HUES64 (cell line): ENCODE data around the gene HCN1.

ENCODE experiments used
- H3K27ac ChIP-seq: 2 replicates; pipeline ENCODE4 v1.7.0; 2013; ENCODE audit warnings: low read depth, low read length, inconsistent platforms
- H3K27me3 ChIP-seq: 2 replicates; pipeline ENCODE4 v1.6.1; 2013; ENCODE audit warnings: mild to moderate bottlenecking, low read length; ENCODE audit not compliant: insufficient read depth
- H3K36me3 ChIP-seq: 2 replicates; pipeline ENCODE4 v1.6.1; 2013; ENCODE audit warnings: mild to moderate bottlenecking, low read length; ENCODE audit not compliant: insufficient read depth
- H3K4me1 ChIP-seq: 2 replicates; pipeline ENCODE4 v1.6.1; 2013; ENCODE audit warnings: mild to moderate bottlenecking, low read length, moderate library complexity; ENCODE audit not compliant: insufficient read depth
- H3K4me3 ChIP-seq: 2 replicates; pipeline ENCODE4 v1.5.1; 2013; ENCODE audit warnings: mild to moderate bottlenecking, low read length, moderate library complexity
- H3K9ac ChIP-seq: 2 replicates; pipeline ENCODE4 v1.6.1; 2013; ENCODE audit warnings: mild to moderate bottlenecking, low read depth, low read length
- H3K9me3 ChIP-seq: 2 replicates; pipeline ENCODE4 v1.6.1; 2013; ENCODE audit warnings: low read depth, low read length; ENCODE audit not compliant: insufficient read depth
- WGBS: fragments of 150-250, 120-280 bp; methylation state at CpG from one replicate; pipeline ENCODE4 v1.1.7; 2013; ENCODE audit warnings: missing lambda C conversion rate; 5-methylcytosine and 5-hydroxymethylcytosine counted together

Gene HCN1

DNA sequence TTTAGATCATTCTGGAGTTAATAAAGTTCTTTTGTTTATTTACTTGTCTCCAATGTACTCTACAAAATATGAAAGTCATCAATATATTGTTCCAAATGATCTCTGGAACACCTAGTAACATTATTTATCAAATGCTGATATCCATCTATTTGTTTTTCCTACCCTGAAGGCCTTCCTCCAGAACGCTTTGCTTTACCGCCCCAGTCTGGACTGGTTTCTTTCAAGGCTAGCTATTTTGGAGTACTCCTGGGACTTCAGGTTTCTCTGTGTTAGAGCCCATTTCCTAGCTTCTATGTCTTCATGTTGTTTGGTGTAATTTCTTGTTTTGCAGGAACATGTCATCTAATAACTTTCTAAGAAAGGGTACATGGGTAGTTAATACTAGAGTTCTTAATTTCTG, 9.6 kb downstream of the HCN1 start:
- Histone ChIP-seq H3K4me3 (no peak overlapping the region), H3K9me3 (no peaks in the 10 kb centered on the region), H3K4me1 (no peaks in the 10 kb centered on the region), H3K36me3 (no peaks in the 10 kb centered on the region), H3K27ac (no peak overlapping the region), H3K27me3 (no peaks in the 10 kb centered on the region), H3K9ac (no peak overlapping the region)
- 89% methylated on average over 2 of the region's 2 CpGs for WGBS

DNA sequence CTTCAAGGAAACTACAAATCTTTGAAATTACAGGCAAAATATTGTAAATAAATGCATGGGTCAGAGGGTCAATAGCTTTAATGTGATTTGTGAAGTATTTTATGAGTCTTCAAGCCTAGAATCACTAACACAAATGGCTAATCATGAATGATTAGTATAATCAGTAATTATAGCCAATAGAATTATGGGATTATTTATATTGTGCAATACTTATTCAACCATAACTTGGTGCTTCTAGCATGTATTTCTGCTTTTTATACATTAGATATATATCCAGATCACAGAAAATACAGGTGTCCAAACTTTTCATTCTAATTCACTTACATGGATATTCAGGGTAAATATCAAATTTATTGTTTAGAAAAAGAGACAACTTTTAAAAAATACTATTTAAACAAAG, 12.1 kb downstream of the HCN1 start:
- Histone ChIP-seq H3K9me3 (no peaks in the 10 kb centered on the region), H3K27me3 (no peaks in the 10 kb centered on the region), H3K27ac (no peak overlapping the region), H3K4me1 (peaks cover 9% of the 10 kb centered on the region; the same call in 1 of the 2 replicates), H3K36me3 (no peaks in the 10 kb centered on the region), H3K9ac (no peak overlapping the region), H3K4me3 (no peak overlapping the region)

DNA sequence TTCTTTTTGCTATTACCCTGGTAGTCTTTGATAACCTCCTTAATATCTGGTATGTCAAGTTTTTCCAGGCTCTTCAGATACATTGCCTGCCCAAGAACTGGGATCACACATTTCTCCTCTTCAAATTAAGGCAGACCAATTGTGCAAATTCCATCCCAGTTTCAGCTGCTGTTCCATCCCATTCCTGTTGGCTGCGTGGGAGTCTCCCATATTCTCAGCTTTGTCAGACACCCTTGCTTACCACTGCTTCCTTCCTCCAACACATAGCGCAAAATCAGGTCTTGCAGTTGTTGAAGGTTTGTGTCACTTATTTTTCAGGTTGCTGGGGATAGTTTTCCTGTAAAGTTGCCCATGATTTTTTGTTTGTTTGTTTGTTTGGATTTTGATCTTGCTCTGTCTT, 15.2 kb downstream of the HCN1 start:
- H3K27me3 ChIP-seq: no peaks in the 10 kb centered on the region
- H3K4me1 ChIP-seq: peaks cover 33% of the 10 kb centered on the region
- no peaks in the 10 kb centered on the region for H3K36me3 ChIP-seq
- H3K9ac ChIP-seq: no peak overlapping the region
- H3K9me3 ChIP-seq: no peaks in the 10 kb centered on the region
- H3K4me3 ChIP-seq: no peak overlapping the region
- no peak overlapping the region for H3K27ac ChIP-seq
- 92% methylated on average over 2 of the region's 2 CpGs for WGBS

DNA sequence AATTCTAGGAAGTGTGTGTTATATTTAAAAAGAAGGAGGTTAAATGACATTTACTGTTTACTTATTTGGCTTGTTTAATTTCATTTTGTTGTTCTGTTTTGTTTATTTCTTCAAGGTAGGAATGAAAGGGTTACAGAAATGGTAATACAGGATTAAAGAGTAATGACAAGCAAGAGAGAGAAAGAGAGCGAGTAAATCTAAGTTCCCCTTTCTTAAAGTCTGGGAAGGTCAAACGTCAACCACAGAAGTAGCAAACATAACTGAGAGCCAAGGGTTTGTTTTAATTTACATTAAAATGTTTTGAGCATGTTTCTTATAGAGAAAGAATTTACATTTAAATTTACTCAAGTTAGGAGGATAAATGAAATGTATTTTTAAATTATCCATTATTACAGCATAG, 18.7 kb downstream of the HCN1 start:
- no peak overlapping the region for H3K9ac ChIP-seq
- no peaks in the 10 kb centered on the region for H3K27me3 ChIP-seq
- WGBS: 76% methylated on average over 2 of the region's 2 CpGs
- no peak overlapping the region for H3K4me3 ChIP-seq
- peaks cover 33% of the 10 kb centered on the region for H3K4me1 ChIP-seq
- no peaks in the 10 kb centered on the region for H3K36me3 ChIP-seq
- H3K27ac ChIP-seq: no peak overlapping the region
- no peaks in the 10 kb centered on the region for H3K9me3 ChIP-seq

DNA sequence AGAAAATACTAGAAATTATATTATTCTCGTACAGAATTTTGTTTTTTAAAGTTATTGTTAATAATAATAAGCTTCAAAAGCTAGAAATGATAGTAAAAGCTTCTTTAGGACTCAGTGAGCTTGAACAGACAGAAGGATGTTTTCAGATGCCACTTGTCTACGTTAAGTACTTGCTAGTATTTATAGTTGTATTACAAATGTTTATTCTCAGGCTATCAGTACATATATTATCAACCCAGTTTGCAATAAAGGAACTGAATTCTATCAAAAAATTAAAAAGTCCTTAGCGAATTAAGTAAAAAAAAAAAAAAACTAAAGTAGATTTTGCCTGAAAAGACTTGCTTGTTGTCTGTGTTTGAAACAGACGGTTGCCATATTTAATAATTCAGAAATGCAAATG, 23.9 kb downstream of the HCN1 start:
- no peaks in the 10 kb centered on the region for H3K36me3 ChIP-seq
- no peak overlapping the region for H3K4me3 ChIP-seq
- no peak overlapping the region for H3K9ac ChIP-seq
- H3K27ac ChIP-seq: no peak overlapping the region
- 93% methylated on average over 2 of the region's 4 CpGs for WGBS
- no peaks in the 10 kb centered on the region for H3K27me3 ChIP-seq
- no peaks in the 10 kb centered on the region for H3K9me3 ChIP-seq
- H3K4me1 ChIP-seq: peaks cover 6% of the 10 kb centered on the region

DNA sequence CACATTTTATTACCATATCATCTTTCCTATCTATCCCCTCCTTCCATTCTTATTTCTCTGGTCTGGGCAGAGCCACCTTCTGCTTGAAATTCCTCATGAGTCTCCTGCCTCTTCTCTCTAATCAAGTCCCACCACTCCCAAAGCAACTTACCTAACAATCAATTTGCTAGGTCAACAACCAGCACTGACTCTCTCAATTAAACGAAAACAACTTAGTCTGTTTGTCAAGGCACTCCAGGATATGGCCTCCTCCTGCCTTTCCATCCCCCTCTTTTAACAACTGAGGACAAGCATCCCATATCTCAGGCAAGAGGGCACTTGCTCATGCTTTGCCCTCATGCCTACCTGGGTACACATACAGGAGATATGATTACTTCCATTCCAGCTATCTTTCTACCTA, 47.4 kb downstream of the HCN1 start:
- H3K36me3 ChIP-seq: no peaks in the 10 kb centered on the region
- no peak overlapping the region for H3K27ac ChIP-seq
- no peaks in the 10 kb centered on the region for H3K27me3 ChIP-seq
- no peak overlapping the region for H3K4me3 ChIP-seq
- 52% methylated on average over 1 of the region's 1 CpG for WGBS
- 0 out of 2 replicates have a peak, but pooled peaks cover 4% of the 10 kb centered on the region for H3K4me1 ChIP-seq
- H3K9ac ChIP-seq: no peak overlapping the region
- H3K9me3 ChIP-seq: no peaks in the 10 kb centered on the region

DNA sequence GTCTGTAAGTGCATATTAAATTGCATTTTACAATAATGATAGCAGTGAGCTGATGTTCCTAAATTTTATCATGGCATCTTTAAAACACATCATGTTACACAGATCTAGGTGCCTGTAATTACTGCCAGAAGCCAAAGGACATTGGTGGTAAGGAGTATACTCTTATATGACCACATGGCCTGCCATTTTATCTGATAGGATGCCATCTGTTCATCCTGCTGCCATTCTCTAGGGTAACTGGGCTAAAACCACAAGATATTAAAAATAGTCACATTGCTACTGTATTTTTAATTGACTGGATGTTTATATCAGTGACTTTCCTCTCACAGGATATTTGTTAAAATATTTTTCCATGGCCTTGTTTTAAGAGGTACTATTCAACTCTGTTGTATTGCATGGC, 53.1 kb downstream of the HCN1 start:
- Histone ChIP-seq H3K9me3 (no peaks in the 10 kb centered on the region), H3K27ac (no peak overlapping the region), H3K9ac (no peak overlapping the region), H3K4me3 (no peak overlapping the region), H3K36me3 (no peaks in the 10 kb centered on the region), H3K27me3 (no peaks in the 10 kb centered on the region), H3K4me1 (no peaks in the 10 kb centered on the region)

DNA sequence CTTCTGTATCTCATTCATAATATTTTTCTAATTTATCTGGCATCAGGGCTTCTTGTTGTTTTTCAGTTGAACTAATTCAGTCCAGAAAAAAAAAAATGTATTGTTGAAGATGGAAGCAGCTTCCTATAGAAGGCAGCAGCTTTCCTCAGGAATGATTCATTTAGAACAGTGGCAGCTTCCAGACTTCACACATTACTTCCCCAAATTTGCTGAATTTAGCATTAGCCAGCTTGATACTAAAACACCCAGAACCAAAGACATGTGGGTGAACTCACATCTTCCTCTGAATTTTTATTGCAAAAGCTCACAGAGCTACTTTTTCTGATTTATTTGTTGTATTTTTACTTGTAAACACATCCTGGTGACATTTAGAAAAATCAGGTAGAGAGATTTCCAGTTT, 53.8 kb downstream of the HCN1 start:
- H3K4me3 ChIP-seq: no peak overlapping the region
- no peaks in the 10 kb centered on the region for H3K4me1 ChIP-seq
- H3K9ac ChIP-seq: no peak overlapping the region
- no peaks in the 10 kb centered on the region for H3K36me3 ChIP-seq
- H3K9me3 ChIP-seq: no peaks in the 10 kb centered on the region
- no peaks in the 10 kb centered on the region for H3K27me3 ChIP-seq
- H3K27ac ChIP-seq: no peak overlapping the region

DNA sequence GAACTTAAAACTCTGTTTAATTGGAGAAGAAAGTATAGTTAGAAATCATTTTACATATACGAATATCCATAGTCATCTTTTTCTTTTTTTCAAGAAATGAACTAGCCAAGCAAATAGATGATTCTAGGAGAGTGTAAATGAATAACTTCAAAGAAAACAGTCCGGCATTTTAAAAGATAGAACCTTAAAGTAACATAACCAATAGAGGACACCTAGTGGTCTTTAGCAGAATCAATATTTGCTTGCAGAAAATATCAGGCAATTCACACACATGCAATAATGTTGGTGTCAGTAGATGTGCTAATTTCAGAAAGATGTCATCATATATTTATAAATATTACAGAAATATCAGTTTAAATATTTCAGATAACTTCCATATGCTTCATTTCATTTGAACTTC, 57.1 kb downstream of the HCN1 start:
- no peak overlapping the region for H3K9ac ChIP-seq
- H3K4me3 ChIP-seq: no peak overlapping the region
- H3K36me3 ChIP-seq: no peaks in the 10 kb centered on the region
- H3K4me1 ChIP-seq: no peaks in the 10 kb centered on the region
- H3K27me3 ChIP-seq: no peaks in the 10 kb centered on the region
- H3K9me3 ChIP-seq: no peaks in the 10 kb centered on the region
- H3K27ac ChIP-seq: no peak overlapping the region
- no CpG with 5 or more reads among the region's 2 CpGs for WGBS

DNA sequence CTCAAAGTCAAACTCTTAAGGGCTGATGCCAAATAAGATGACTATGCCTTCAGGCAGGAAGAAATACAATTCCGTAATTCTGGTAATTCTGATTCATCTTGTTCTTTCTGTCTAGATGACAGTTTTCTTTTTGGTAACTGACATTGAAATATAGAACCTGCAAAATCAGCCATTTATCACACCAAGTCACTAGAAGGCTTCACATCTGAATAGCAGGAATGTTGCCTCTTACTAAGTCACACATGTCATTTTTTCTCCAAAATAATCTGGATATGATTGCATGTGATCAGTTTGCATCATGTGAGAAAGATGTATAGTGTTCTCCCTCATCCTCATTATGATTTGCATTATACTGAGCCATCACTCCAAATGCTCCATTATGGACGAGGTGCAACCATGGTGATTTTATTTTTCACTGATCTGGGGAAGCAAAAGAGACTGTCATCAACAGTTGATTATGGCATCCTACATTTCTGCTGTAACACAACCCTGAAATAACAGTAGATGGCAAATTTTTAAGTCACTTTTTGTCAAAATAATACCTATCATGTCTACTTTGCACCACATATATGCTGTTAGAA, 69.0 kb downstream of the HCN1 start:
- WGBS: 100% methylated on average over 2 of the region's 2 CpGs
- Histone ChIP-seq H3K9ac (no peak overlapping the region), H3K27me3 (no peaks in the 10 kb centered on the region), H3K27ac (no peak overlapping the region), H3K36me3 (no peaks in the 10 kb centered on the region), H3K4me1 (peaks cover 7% of the 10 kb centered on the region; the same call in 1 of the 2 replicates), H3K4me3 (no peak overlapping the region), H3K9me3 (no peaks in the 10 kb centered on the region)

DNA sequence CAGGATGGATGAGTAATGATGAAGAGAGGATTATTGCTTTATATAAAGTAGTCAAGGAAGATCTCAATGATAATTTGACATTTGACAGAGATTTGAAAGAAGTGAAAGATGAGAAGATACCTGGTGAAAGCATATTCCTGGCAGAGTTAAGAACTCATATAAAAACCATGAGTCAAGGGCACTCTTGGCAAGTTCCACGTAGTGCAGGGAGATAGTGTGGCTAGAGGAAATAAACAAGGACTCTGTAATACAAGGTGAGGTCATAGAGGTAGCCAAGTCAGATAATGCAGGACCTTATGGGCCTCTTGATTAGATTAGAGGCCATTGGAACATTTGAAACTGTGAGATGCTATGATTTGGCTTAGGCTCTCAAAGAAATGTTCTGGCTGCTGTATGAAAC, 72.3 kb downstream of the HCN1 start:
- WGBS: 92% methylated on average over 1 of the region's 1 CpG
- Histone ChIP-seq H3K36me3 (no peaks in the 10 kb centered on the region), H3K27me3 (no peaks in the 10 kb centered on the region), H3K27ac (no peak overlapping the region), H3K9me3 (no peaks in the 10 kb centered on the region), H3K4me3 (no peak overlapping the region), H3K9ac (no peak overlapping the region), H3K4me1 (peaks cover 7% of the 10 kb centered on the region; the same call in 1 of the 2 replicates)

DNA sequence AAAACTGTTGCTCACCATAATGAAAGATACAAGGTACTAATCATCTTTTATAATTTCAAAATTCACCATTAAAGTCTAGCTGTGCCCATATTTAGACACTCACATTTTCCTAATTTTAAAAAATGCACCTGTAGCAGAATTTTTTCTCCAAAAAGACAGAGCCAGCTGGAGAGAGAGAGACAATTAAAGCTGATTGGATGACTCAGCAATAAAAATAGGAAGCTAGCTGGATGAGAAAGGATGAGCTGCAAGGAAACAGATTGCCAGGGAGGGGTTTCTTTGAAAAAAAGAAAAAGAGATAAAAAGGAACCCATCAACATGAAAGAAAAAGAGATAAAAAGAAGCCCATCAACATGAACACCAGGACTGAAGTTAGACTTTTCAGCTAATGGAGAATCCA, 73.8 kb downstream of the HCN1 start:
- Histone ChIP-seq H3K36me3 (no peaks in the 10 kb centered on the region), H3K27me3 (no peaks in the 10 kb centered on the region), H3K27ac (no peak overlapping the region), H3K4me3 (no peak overlapping the region), H3K4me1 (peaks cover 7% of the 10 kb centered on the region; the same call in 1 of the 2 replicates), H3K9ac (no peak overlapping the region), H3K9me3 (no peaks in the 10 kb centered on the region)
